Brain microvascular endothelial cell (primary cell): ENCODE data around the gene ZNF154.

Experiments used
- DNase-seq: peaks from one replicate; pipeline ENCODE4 v3.0.0-alpha.2; 2020
- H3K27ac ChIP-seq: fragments of 250-450 bp; sonication (Bioruptor Pico); 2 replicates; pipeline ENCODE4 v1.5.1; 2020; ENCODE audit warnings: mild to moderate bottlenecking, moderate library complexity
- H3K27me3 ChIP-seq: fragments of 250-450 bp; sonication (Bioruptor Pico); replicated peaks from 2 replicates; pipeline ENCODE4 v1.5.1; 2020; ENCODE audit warnings: mild to moderate bottlenecking
- H3K36me3 ChIP-seq: fragments of 250-450 bp; sonication (Bioruptor Pico); replicated peaks from 2 replicates; pipeline ENCODE4 v1.5.1; 2020; ENCODE audit warnings: mild to moderate bottlenecking
- H3K4me3 ChIP-seq: 2 replicates; pipeline ENCODE4 v1.5.1; 2011; ENCODE audit warnings: low read depth, mild to moderate bottlenecking, control low read depth, low read length, moderate library complexity
- CTCF ChIP-seq: IDR thresholded peaks from 2 replicates; pipeline ENCODE4 v1.5.1; 2011; ENCODE audit warnings: low read depth, mild to moderate bottlenecking, moderate library complexity, low read length, control low read depth, inconsistent platforms; ENCODE audit errors: missing control alignments
- in situ Hi-C: cut with HindIII; loops from 2 replicates; pipeline ENCODE4 v1.10.0; 2017; ENCODE audit warnings: low sequenced_read_pairs, low pct_ligation_motif_present

The ZNF154 gene

GRCh38 chr19:57665261-57665806, 43.7 kb downstream of the ZNF154 start:
- no peak overlapping the region for H3K27ac ChIP-seq
- TF ChIP-seq CTCF = no peak
- H3K4me3 ChIP-seq = no peak overlapping the region
- DNase-seq = no peak
- H3K36me3 ChIP-seq = no peaks in the 10 kb centered on the region
- no peaks in the 10 kb centered on the region for H3K27me3 ChIP-seq
- in situ Hi-C loops = no loop called here

DNA sequence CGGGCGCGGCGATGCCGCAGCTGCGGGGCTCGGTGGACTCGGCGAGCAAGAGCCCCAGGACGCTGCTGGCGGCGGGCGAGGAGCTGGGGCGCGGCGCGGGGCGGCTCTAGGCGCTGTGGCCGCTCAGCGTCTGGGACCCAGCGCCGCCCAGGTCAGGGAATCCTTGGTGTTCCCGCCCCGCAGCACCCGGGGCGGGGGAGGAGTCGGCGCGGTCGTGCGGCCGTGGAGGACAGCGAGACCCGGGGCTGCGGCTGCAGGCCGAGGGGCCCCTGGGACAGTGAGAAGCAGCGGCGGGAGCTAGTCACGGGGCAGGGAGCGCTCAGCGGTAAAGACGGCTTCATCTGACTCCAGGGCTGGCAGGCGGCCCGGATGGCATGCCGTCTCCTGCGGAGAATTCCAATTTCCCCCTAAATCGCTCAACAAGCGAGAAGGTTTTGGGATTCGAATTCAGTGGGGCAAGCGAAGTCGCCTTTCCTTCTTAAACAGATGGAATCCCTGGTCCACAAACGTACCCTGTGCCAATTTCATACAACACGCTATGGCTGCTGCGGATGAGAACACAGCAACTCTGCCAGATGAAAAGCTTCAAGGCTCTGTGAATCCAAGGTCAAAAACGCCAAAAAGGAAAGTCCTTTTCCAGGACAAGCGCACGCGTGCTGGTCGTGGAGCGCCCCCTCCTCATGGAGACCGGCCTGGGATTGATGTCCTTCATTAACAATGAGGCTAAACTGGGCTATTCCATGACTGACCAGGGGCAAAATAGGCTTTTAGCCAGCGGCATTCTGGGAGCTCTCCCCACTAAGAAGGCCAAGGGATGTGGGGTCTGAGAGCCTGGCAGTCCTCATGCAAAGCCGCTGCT, 44.5 kb downstream of the ZNF154 start:
- Histone ChIP-seq H3K27me3 (no peaks in the 10 kb centered on the region), H3K36me3 (no peaks in the 10 kb centered on the region), H3K27ac (no peak overlapping the region), H3K4me3 (peak overlapping the region; percentile 54)
- no peak for TF ChIP-seq CTCF
- in situ Hi-C loops = no loop called here
- peak; percentile 2 for DNase-seq

GRCh38 chr19:57656346-57656745, 52.7 kb downstream of the ZNF154 start:
- no peak overlapping the region for H3K4me3 ChIP-seq
- no peak for TF ChIP-seq CTCF
- in situ Hi-C loops = no loop called here

DNA sequence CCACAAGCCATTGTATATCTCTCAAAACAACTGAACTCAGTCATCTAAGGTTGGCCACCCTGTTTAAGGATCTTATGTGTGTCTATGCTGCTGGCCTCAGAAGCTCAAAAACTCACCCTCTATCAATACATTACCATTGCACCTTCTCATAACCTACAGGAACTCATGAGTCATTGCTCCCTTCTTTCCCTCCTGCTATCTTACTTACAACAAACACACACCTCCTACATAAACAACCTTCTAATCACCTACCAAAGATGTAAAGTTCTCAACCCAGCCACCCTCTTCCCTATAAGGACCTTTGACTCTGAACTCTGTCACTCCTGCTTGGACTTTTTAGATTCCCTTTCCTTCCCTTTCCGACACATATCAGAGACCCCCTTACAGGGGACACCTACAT, 53.6 kb downstream of the ZNF154 start:
- in situ Hi-C loops = no loop called here
- no peak overlapping the region for H3K4me3 ChIP-seq
- no peak overlapping the region for H3K27ac ChIP-seq

More at GRCh38 chr19:57656346-57656745, 52.7 kb downstream of the ZNF154 start:
- no peak for DNase-seq
- Histone ChIP-seq H3K36me3 (no peaks in the 10 kb centered on the region), H3K27me3 (no peaks in the 10 kb centered on the region), H3K27ac (no peak overlapping the region)

DNA sequence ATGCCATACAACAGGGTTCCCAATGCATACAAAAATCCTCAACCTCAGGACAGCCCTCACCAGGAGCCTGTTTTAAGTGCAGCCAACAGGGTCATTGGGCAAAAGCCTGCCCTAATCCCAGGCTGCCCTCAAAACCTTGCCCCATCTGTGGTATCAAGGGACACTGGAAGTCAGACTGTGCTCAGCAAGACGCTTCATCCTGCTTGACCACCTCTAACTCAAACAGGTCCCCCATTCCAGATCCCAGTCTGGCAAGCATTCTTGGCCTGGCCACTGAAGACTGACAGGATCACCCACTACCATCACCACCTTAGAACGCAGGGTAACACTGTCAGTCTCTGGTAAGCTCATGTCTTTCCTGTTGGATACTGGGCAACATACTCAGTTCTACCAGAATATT, 55.3 kb downstream of the ZNF154 start:
- in situ Hi-C loops = no loop called here
- DNase-seq = no peak
- no peaks in the 10 kb centered on the region for H3K27me3 ChIP-seq
- no peak for TF ChIP-seq CTCF
- H3K4me3 ChIP-seq = no peak overlapping the region
- H3K36me3 ChIP-seq = no peaks in the 10 kb centered on the region
- H3K27ac ChIP-seq = no peak overlapping the region

More for the DNA sequence above, 53.6 kb downstream of the ZNF154 start:
- no peak for TF ChIP-seq CTCF
- Histone ChIP-seq H3K27me3 (no peaks in the 10 kb centered on the region), H3K36me3 (no peaks in the 10 kb centered on the region)
- no peak for DNase-seq

DNA sequence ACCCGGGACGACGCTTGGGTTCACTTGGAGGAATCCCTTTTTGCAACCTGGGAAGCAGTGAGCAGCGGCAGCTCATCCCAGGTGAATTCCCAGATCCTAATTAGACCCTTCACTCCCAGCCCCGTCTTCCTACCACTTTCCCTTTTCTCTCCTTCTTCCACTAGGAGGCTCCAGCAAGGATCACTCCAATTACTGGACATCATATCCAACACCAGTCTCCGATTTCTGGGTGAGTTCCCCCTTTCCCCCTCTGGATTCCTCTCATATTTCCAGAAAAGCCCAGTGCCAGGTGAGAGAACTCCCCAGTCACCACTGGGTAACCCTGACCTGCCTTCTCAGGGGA, 57.4 kb downstream of the ZNF154 start:
- Histone ChIP-seq H3K27me3 (no peaks in the 10 kb centered on the region), H3K27ac (no peak overlapping the region), H3K4me3 (no peak overlapping the region), H3K36me3 (no peaks in the 10 kb centered on the region)
- no peak for DNase-seq
- in situ Hi-C loops = no loop called here
- TF ChIP-seq CTCF = no peak
